ENCODE results near the gene CFAP92.
"Not testable (repeated sequence)": the region's sequence is repeated elsewhere in the genome, so short reads cannot be mapped to it uniquely, and the experiment has no call there.

The CFAP92 gene

GRCh38 chr3:128935922-128936321 is 58.0 kb downstream of the CFAP92 start:
- DNase-seq = no peak

GRCh38 chr3:128933922-128934253 is 60.0 kb downstream of the CFAP92 start:
- no peak for DNase-seq

GRCh38 chr3:128933213-128933921 is 60.5 kb downstream of the CFAP92 start:
- no peak for DNase-seq

GRCh38 chr3:128932516-128933212 is 61.2 kb downstream of the CFAP92 start:
- no peak for DNase-seq

GRCh38 chr3:128931046-128931445 is 62.8 kb downstream of the CFAP92 start:
- DNase-seq = no peak

GRCh38 chr3:128929364-128929763 is 64.5 kb downstream of the CFAP92 start:
- no peak for DNase-seq

- DNase-seq = not testable (repeated sequence)
These were observed 69.9 kb downstream of the CFAP92 start for GRCh38 chr3:128923986-128924385.

- DNase-seq = no peak
These were observed 70.3 kb downstream of the CFAP92 start for GRCh38 chr3:128923576-128923975.

GRCh38 chr3:128922804-128923459 is 70.9 kb downstream of the CFAP92 start:
- peak; percentile 72 for DNase-seq

- no peak for DNase-seq
These were observed 73.9 kb downstream of the CFAP92 start for GRCh38 chr3:128919988-128920387.

- no peak for DNase-seq
These were observed 76.6 kb downstream of the CFAP92 start for GRCh38 chr3:128917291-128917690.

GRCh38 chr3:128914966-128915645 is 78.8 kb downstream of the CFAP92 start:
- DNase-seq = no peak

GRCh38 chr3:128911911-128912310 is 82.0 kb downstream of the CFAP92 start:
- no peak for DNase-seq

GRCh38 chr3:128910006-128910405 is 83.9 kb downstream of the CFAP92 start:
- no peak for DNase-seq

GRCh38 chr3:128908951-128909350 is 84.9 kb downstream of the CFAP92 start:
- no peak for DNase-seq

GRCh38 chr3:128907706-128908445 is 86.0 kb downstream of the CFAP92 start:
- no peak for DNase-seq

- no peak for DNase-seq
These were observed 86.9 kb downstream of the CFAP92 start for GRCh38 chr3:128906804-128907525.

GRCh38 chr3:128906031-128906803 is 87.7 kb downstream of the CFAP92 start:
- no peak for DNase-seq

- DNase-seq = no peak
These were observed 90.4 kb downstream of the CFAP92 start for GRCh38 chr3:128903501-128903900.

GRCh38 chr3:128902426-128902825 is 91.5 kb downstream of the CFAP92 start:
- DNase-seq = no peak

Measured in CD4-positive, alpha-beta T cell treated with Interleukin-6 for 4 hours (primary cell).